NCI-H2227 (cell line): ENCODE data around the gene KLC4.
"Not testable (repeated sequence)": the region's sequence is repeated elsewhere in the genome, so short reads cannot be mapped to it uniquely, and the experiment has no call there.

ENCODE experiments used
- DNase-seq: peaks from one replicate; lab custom pipeline; 2025; ENCODE audit not compliant: unreplicated experiment; lab: John Stamatoyannopoulos, UW

Gene KLC4

DNA sequence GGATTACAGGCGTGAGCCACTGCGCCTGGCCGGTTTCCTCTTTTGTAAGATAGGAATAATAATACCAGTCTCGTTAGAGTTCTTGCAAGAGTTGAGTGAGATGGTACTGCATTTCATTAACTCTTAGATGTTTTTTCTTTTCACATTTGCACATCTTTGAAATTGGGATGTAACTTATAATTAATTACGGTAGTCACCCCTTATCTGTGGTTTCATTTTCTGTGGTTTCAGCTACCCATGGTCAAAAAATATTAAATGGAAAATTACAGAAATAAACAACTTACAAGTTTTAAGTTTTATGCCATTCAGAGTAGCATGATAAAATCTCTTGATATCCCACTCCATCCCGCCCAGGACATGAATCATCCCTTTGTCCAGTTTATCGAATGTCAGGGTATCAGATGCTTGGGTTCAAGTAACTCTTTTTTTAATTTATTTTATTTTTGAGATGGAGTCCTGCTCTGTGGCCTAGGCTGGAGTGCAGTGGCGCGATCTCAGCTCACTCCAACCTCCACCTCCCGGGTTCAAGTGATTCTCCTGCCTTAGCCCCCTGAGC, 32.1 kb downstream of the KLC4 start:
- DNase-seq = no peak

DNA sequence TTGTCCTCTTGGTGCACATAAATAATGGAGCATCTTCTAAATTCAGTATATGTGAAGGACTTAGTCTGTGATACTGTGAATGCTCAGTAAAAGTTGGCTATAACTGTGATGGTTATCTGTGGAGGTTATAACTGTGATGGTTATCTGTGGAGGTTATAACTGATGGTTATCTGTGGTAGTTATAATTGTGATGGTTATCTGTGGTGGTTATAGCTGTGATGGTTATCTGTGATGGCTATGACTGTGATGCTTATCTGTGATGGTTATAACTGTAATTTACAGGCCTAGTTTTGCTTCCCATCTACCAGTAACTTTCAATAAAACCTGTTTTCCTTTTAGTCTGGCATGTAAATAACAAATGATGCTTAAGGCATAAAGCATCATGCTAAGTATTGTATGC, 33.2 kb downstream of the KLC4 start:
- DNase-seq = no peak

DNA sequence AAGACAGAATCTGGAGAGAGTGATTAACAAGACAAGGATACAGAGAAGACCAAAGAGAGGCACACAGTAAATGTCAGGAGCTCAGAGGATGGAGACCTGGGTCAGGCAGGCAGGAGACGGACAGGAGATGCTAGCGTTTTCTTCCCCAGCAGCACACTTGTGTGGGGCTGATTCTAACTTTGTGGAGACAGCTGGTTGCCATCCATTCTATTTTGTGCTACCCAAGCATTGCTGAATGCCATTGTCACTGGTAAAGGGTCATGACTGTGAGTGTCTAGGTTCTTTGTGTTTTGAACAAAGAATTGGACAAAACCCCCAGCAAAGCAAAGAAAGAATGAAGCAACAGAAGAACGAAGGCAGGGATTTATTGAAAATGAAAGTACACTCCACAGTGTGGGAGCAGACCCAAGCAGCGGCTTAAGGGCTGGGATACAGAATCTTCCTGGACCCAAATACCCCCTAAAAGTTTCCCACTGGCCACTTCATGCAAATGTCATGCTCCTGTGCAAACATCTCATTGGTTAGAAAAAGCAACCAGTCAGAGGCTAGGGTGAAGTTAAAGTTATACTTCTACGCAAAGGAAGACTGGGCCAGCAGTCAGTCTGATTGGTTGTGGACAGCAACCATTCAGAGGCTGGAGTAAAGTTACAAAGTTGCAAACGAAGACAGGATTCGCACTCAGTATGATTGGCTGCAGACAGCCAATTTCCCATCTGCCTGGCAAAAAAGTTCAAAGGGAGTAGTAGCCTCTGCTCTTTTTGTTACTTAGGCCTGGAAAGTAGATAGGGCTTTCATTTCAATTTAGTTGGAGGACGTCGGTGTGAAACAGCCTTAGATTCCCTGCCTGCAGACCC, 34.2 kb downstream of the KLC4 start:
- DNase-seq = no peak

DNA sequence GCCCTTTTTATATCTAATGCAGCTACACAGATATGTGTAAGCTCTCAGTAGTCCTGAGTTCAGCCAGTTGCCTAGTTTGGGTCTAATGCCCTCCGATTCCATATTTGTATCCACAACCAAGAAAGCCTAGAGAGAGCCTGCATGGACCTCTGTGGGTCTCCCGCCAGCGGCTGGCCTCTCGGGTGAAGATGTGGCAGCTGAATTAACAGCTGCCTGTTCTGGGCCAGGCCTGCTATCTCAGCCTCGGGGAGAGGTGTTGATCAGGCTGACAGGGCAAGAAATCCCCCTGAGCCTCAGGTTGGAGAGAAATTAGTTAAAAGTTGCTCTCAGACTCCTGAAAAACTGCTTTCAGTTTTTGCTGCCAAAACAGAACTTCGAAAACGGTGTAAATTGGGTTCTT, 36.5 kb downstream of the KLC4 start:
- DNase-seq = no peak

DNA sequence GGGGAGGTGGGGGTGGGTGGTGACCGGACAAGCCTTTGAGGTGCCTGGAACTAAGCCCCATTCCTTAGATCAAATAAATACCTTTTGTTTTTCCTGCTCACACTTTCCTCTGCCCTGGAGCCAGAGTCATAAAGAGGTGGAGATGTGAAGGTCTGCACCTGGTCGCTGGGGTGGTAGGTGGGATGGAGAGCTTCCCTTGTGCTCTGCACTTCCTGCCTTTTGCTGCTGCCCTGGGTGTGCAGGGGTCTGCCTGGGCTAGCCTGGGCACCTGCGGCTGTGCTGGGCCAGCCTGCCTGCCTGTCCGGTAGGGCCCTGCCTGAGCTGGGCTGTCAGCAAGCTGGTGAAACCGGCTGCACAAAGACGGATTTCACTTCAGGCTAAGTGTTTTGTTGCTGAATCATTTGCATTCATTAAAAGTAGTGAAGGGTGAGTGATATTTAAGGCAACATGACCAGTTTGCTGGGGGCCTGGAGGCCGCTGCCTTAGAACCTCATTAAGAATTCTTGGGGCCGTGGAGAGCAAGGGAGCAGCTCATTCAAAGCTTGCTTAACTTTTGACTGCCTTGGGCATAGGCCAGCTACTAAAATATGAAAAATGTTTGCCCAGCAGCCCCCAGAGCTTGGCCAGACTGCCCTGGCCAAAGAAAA, 37.1 kb downstream of the KLC4 start:
- DNase-seq = no peak

DNA sequence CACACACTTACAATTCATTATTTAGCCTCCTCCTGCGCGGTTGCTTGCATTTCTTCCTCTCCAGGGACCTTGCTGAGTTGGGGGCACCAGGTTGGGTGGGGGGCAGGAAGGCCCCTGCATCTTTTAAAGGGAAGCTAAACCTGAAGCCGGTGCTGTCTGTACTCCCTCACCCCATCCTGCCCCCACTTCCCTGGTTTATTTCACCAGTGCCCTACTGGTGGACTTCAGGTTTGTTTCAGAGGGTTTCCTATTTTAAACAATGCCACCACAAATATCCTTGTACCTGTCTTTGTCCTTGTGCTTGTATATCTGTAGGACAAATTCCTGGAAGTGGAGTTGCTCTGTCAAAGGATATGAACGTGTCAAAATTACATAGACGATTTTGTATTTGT, 37.7 kb downstream of the KLC4 start:
- DNase-seq = no peak

DNA sequence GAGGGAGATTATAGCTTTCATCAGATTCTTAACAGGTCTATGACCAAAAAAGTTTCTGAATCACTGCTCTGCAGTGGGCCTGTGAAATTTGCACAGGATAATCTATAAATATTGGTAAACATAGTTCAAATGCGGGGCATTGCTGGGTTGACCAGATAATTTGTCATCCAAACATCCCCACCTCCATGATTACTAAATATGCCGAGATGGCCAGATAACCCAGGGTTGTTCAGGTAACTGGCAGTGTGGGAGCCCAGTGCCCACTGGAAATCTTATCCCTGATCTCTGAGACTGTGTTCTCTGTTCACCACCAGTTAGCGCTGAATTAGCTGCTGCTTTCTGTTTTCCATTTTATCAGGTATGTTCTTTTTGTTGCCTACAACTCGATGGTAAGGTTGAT, 38.1 kb downstream of the KLC4 start:
- DNase-seq = no peak

DNA sequence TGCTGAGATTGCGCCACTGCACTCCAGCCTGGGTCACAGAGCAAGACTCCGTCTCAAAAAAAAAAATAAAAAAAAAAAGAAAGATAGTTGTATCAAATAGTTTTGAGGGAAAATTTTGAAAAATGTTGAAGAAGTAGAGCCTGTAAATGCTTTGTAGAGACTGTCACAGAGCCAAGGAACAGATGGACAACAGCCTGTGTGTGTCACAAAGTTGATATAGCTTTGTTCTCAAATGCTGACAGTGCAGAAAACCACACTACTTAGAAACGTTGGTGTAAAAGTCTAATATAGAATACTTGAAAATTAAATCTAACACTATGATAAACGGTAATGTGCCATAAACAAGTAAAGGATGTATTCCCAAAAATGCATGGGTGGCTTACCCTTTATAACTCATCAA, 42.1 kb downstream of the KLC4 start:
- no peak for DNase-seq

DNA sequence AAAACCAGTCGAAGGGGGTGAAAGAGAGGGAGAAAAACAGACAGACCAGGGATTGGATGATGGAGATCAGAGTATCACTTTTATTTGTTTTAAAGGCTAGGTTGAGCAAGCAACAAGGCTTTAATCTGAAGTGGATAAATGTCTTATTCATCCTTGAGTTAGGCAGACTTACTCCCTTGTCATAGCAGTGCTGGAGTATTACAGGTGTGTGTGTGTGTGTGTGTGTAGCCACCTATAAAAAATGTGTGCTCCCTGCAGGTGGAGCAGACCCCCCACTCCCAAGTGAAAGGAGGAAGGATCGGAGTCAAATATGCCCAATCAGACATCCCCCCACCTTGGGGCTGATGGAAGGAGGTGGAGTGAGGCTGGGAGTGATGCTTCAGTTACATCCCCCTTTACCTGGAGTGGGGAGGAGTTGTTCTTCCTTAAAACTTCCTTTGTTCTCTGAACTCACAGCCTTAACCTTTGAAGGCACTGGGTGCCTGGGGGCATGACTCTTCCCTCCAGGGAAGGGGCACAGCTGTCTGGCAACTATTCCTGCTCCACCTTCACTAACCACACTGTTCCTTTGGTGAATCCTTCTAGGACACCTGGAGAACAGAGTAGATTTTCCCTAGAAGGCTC, 43.9 kb downstream of the KLC4 start:
- no peak for DNase-seq

DNA sequence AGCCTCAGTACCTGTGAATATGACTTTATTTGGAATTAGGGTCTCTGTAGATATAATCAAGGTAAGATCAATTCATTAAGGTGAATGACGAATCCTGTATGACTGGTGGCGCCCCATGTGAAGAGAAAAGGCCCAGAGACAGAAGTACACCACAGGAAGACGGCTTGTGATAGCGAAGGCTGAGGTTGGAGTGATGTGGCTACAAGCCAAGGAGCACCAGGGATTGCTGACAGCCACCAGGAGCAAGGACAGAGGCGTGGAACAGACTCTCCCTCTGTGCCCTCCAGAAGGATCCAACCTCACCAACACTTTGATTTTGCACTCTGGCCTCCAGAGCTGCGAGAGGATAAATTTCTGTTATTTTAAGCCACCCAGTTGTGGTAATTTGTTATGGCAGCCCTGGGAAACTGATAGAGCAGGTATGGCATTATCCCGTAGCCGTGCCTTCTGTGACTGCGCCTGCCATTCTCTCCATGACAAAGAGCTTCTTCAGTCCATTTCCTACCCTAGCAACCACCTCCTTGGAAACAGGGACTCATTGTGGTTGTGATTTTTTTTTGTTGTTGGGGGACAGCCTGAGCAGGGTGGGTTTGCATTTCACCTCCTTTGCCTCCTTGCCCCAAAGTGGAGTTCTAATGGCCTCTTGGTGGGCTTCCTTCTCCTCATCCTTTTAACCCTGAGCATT, 46.2 kb downstream of the KLC4 start:
- DNase-seq = no peak

DNA sequence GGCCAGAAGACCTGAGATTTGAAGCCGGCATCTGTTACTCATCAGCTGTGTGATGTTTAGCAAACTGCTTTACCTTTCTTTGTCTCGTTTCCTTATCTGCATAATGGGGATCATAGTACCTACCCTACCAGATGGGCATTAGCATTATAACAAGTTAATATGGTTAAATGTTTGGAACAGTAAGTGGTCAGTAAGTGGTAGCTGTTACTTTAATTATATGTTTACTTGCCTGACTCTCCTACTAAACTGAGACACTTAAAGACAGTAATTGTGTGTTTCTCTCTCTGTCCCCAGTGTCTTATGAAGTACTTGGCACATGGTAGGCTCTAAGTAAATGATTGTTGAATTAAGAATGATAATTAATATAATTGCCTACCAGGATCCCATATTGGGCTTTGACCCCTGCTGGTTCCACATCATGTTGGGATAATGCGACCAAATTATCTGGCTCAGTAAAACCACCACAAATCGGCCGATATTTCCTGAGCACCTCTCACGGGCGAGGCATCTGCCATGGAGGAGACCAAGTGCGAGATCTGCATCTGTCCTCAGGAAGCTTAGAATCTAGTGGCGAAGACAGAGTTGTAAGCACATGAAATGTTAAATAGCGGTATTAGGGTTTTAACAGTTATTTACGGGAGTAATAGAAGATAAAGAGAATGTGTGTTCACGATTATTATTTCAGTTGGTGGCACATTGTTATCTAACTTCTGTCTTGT, 48.1 kb downstream of the KLC4 start:
- peak; percentile 70 for DNase-seq

DNA sequence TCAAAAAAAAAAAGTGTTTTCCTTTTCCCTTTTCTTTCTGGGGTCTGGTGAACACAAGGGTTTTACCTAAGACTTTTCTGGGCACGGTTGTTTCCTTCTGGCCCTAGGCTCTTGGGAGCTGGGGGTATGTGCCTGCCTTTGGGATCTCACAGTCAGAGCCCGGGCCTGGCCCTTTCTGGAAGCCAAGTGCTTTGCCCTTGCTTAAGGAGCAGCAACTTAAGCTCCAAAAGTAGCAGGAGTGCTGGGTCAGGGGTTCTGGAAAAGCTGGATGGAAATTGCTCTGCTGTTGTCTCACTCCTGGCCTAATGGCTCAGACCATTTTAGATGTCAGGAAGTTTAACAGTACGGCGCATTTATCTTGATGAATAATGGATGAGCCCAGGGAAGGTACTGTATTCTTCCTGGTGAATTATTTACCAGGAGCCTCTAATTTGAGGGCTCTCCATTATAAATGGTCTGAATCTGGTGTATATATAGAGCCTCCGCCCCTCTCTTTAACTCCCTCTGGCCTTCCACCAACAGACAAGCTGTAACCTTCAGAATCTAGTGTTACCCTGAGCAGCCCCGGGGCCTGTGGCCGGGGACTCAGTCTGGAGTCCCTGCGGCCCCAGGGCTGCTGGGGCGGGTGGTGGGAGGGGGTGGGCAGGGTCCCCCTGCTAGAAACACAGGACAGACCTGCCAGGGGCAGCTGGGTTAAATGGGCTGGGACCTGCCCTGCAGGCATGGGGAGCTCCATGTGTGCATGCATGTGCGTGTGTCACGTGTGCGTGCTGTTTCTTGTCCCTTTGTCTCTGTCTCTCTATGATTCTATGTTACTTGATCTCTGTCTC, 54.2 kb downstream of the KLC4 start:
- DNase-seq = peak; percentile 53

DNA sequence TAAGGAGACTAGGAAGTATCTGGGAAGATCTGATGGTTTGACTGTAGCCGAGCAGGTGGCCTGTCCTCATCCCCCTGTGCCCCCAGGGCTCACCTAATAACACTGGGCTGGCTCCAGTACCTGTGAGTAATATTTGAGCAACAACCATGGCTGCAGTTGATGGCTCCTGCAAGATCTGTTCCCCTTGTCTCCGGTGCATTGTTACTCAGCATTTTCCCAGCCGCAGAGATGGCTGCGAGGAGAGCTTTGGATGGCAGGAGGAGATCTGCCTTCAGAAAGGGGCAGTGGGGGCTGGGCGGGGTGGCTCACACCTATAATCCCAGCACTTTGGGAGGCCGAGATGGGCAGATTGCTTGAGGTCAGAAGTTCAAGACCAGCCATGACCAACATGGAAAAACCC, 55.9 kb downstream of the KLC4 start:
- DNase-seq = no peak

DNA sequence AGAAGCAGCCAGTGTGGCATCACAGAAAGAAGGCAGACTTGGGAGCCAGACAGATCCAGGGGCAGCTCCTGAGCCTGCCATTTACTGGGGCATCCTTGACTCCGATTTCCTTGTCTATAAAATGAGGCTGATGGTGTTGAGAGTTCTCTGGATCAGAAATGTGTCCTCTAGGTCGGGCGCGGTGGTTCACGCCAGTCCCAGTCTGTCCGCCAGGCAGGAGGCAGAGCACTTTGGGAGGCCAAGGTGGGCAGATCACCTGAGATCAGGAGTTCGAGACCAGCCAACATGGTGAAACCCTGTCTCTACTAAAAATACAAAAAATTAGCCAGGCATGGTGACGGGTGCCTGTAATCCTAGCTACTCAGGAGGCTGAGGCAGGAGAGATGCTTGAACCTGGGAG, 58.0 kb downstream of the KLC4 start:
- not testable (repeated sequence) for DNase-seq

DNA sequence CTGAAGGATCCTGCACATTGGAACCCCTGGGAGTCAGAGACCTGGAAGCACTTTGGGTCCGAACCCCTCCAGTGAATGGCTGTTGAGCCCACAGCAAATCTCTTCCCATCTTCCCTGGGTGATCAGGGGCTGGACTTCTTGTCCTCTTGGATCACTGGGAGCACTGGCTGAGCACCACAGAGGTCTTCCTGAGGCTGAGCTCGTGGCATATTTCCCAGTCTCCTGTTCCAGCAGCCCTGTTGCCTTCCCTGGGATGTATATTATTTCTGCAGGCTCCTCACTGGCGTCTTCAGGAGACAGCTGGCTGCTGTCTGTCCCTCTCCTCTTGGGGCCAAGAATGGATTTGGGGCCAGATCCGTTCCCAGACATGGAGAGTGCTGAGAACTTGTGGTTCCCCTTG, 60.1 kb downstream of the KLC4 start:
- DNase-seq = no peak

DNA sequence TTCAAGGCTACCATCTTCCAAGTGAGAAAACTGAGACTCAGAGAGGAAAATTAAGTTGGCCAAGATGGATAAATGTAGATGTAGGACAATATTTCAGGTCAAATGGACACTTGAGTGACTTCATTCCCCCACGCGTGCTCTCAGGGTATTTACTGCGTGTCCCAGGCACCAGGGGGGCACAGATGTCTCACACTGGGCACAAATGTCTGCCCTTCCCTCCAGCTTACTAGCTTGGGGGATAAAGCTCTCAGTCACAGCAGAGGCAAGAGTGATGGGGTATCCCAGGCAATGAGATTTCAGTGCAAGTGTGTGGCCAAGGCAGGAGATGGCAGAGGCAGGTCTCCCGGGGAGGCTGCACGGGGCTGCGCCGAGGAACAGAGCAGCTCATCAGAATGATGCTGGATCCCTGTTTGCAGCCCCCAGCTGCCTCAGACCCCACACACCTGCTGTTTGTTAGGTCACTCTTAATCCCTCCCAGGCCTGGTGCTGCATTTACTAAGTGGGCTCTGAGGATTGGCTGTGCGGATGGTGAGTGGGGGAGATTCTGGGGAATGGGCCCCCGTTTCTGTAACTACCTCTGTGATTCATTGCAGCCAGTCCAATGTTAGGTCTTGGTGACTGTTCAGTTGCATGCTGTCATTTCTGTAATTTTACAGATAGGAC, 60.8 kb downstream of the KLC4 start:
- no peak for DNase-seq

DNA sequence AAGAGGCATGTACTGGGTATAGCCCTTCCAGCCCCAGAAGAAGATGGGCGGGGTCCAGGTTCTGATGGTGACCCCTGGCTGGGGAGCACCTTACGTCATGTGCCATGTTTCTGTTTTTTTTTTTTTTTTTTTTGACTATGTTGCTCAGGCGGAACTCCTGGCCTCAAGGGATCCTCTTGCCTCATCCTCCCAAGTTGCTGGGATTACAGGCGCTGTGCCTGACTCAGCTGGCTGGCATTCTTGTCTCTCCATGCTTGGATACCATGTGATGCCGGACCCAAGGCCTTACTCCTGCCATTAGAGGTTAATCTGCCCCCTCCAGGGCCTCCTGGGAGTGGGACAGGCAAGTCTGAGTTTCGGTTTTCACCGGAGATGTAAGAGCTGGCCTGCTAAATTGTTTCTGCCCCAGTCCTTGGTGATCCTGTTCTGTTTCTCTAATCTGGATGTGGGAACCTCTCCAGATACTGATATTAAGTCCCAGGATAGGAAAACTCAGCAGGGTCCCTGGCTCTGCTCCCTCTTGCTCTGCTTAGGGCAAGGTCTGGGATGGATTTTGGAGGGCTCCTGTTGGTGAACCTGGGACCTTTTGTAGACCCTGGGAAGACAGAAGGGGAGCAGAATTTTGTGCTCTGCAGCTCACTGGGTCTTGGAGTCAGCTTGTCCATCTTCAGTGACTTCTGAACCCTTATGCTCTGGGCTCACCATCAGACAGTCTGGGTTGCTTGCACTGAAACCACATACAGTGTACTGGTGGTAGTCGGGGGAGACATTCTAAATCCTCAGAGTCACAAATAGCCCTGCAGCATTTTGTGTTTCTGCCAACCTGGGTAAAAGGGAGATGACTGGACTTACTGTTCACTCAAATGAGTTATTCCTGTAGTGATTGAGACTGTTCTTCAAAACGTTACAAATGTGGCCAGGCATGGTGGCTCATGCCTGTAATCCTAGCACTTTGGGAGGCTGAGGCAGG, 61.8 kb downstream of the KLC4 start:
- DNase-seq = no peak

DNA sequence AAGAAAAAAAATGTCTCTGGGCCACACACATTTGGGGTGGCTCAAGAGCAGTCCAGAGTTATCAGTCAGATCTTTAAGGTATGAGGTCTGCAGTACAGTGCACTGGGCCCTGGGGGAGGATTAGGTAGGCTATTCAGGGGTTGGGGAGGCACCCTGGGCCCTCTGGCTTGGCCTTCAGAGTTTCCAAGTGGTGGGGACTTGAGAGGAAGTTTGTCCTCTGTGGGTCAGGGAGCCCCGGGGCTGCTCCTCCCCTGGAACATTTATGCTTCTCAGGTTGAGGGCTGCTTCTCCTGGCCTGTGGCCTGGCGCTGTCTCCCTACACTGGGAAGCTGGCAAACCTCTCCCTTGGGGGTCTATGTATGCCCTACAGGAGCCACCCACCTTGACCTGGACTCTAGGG, 62.7 kb downstream of the KLC4 start:
- no peak for DNase-seq
